GM12878 (cell line): ENCODE data around the gene PSPN. TPM values are rescaled to one million over a fixed set of nuclear protein-coding genes. Genes with fewer than 3 reads are reported as not detected.

Experiments used
- ATAC-seq: fragments of 200-7000 bp; cut with Tn5 transposase; 3 replicates; pipeline ENCODE4 v1.9.1; 2020; ENCODE audit warnings: mild to moderate bottlenecking, moderate library complexity
- BruUV-seq: library from RNA; stranded (reverse); fragments of 400-500 nt; replicated peaks from 2 replicates; lab custom pipeline; 2021; lab: Mats Ljungman, UMichigan
- CTCF ChIA-PET: fragments of 300-600 bp; sonication (Branson Sonifier 250); formaldehyde crosslinking; extraction: SDS; loops from one replicate; lab custom pipeline; 2021; ENCODE audit warnings: inconsistent platforms; lab: Yijun Ruan, JAX
- POLR2A ChIA-PET: fragments of 350-600 bp; formaldehyde crosslinking; extraction: SDS; loops from one replicate; lab custom pipeline; 2021; ENCODE audit warnings: inconsistent platforms; lab: Charles Lee
- RAD21 ChIA-PET: fragments of 300-600 bp; sonication (Branson Sonifier 250); formaldehyde crosslinking; loops from one replicate; lab custom pipeline; 2023; ENCODE audit warnings: antibody characterized with exemption; ENCODE audit not compliant: unreplicated experiment; lab: Charles Lee
- SMC1A ChIA-PET: fragments of 300-600 bp; sonication (Branson Sonifier 250); formaldehyde crosslinking; loops from one replicate; lab custom pipeline; 2023; ENCODE audit not compliant: unreplicated experiment, uncharacterized antibody; lab: Charles Lee
- DNase-seq: peaks from one replicate; pipeline ENCODE4 v3.0.0-alpha.2; 2011; ENCODE audit warnings: low read depth, low spot score
- FAIRE-seq: peaks from 3 replicates; lab custom pipeline; 2011; peaks lifted over from hg19 to GRCh38; lab: Jason Lieb, UNC
- H2AFZ ChIP-seq: 2 replicates; pipeline ENCODE4 v1.6.0; 2011; ENCODE audit warnings: low read depth, low read length, control low read depth; ENCODE audit not compliant: control insufficient read depth
- H3K27ac ChIP-seq: 2 replicates; pipeline ENCODE4 v1.5.1; 2011; ENCODE audit warnings: control low read depth; ENCODE audit not compliant: control insufficient read depth, insufficient read depth
- H3K27me3 ChIP-seq, 2 experiments: replicated peaks in 1 of 2; 2 replicates each; pipeline versions ENCODE4 v1.6.0 to v1.6.1; 2011; ENCODE audit warnings: low read length in 1 of 2; ENCODE audit not compliant: control insufficient read depth in 2 of 2, insufficient read depth in 2 of 2
- H3K36me3 ChIP-seq, 2 experiments: 2 replicates each; pipeline ENCODE4 v1.5.1; 2011; ENCODE audit warnings: low read length in 1 of 2; ENCODE audit not compliant: control insufficient read depth in 2 of 2, insufficient read depth in 2 of 2
- H3K4me1 ChIP-seq: 2 replicates; pipeline ENCODE4 v1.6.1; 2011; ENCODE audit warnings: mild to moderate bottlenecking, low read length, moderate library complexity, mixed read lengths; ENCODE audit not compliant: control insufficient read depth, insufficient read depth
- H3K4me2 ChIP-seq: 2 replicates; pipeline ENCODE4 v1.6.0; 2011; ENCODE audit warnings: control low read depth; ENCODE audit not compliant: control insufficient read depth, insufficient read depth
- H3K4me3 ChIP-seq: fragments of 200-600 bp; sonication (generic); 2 replicates; pipeline ENCODE4 v1.5.1; 2016
- H3K79me2 ChIP-seq: 2 replicates; pipeline ENCODE4 v1.6.0; 2011; ENCODE audit warnings: low read length; ENCODE audit not compliant: control insufficient read depth, insufficient read depth
- H3K9ac ChIP-seq: 2 replicates; pipeline ENCODE4 v1.8.0; 2011; ENCODE audit warnings: low read length, control low read depth, mixed read lengths; ENCODE audit not compliant: control insufficient read depth, insufficient read depth
- H3K9me3 ChIP-seq: replicated peaks from 3 replicates; pipeline ENCODE4 v1.5.1; 2011; ENCODE audit warnings: mild to moderate bottlenecking, low read length; ENCODE audit not compliant: control insufficient read depth, insufficient read depth
- H4K20me1 ChIP-seq: 2 replicates; pipeline ENCODE4 v1.6.0; 2011; ENCODE audit not compliant: control insufficient read depth, insufficient read depth
- ASH2L ChIP-seq: fragments of 300-600, 200-600 bp; sonication (generic); IDR thresholded peaks from 2 replicates; pipeline ENCODE4 v1.6.1; 2017; ENCODE audit warnings: low read depth, mild to moderate bottlenecking, borderline replicate concordance
- BRCA1 ChIP-seq: IDR thresholded peaks from 2 replicates; pipeline ENCODE4 v1.6.1; 2011; ENCODE audit warnings: low read depth, low read length, improper control_type of control experiment
- ESRRA ChIP-seq: IDR thresholded peaks from 2 replicates; pipeline ENCODE4 v1.6.1; 2012; ENCODE audit warnings: mild to moderate bottlenecking, low read length, improper control_type of control experiment
- HDAC6 ChIP-seq: fragments of 200-600 bp; sonication (generic); IDR thresholded peaks from one replicate; pipeline ENCODE4 v1.8.0; 2017; ENCODE audit warnings: antibody characterized with exemption; ENCODE audit not compliant: unreplicated experiment
- HSF1 ChIP-seq: fragments of 150-350 bp; IDR thresholded peaks from 2 replicates; pipeline ENCODE4 v1.6.1; 2014; ENCODE audit warnings: mild to moderate bottlenecking, low read depth, low read length
- KAT2A ChIP-seq: conservative IDR thresholded peaks from 2 replicates; pipeline ENCODE4 v1.6.1; 2011; ENCODE audit warnings: low read depth, low read length; ENCODE audit not compliant: control insufficient read depth
- MXI1 ChIP-seq: fragments of 150-350 bp; IDR thresholded peaks from 2 replicates; pipeline ENCODE4 v1.6.1; 2011; ENCODE audit warnings: low read depth, mild to moderate bottlenecking, inconsistent platforms, low read length, improper control_type of control experiment
- NFXL1 ChIP-seq: fragments of 450-650 bp; IDR thresholded peaks from 2 replicates; pipeline ENCODE4 v1.6.1; 2017; ENCODE audit warnings: antibody characterized with exemption, mild to moderate bottlenecking, borderline replicate concordance
- NR2F1 ChIP-seq: fragments of 450-650 bp; conservative IDR thresholded peaks from 2 replicates; pipeline ENCODE4 v1.6.1; 2017; ENCODE audit warnings: mild to moderate bottlenecking
- SIN3A ChIP-seq: IDR thresholded peaks from 2 replicates; pipeline ENCODE4 v1.6.1; 2012; ENCODE audit warnings: low read depth, low read length, improper control_type of control experiment
- TCF3 ChIP-seq: IDR thresholded peaks from 2 replicates; pipeline ENCODE4 v1.6.1; 2012; ENCODE audit warnings: low read depth, mild to moderate bottlenecking, low read length, borderline replicate concordance; ENCODE audit not compliant: insufficient read depth
- WRNIP1 ChIP-seq: IDR thresholded peaks from 2 replicates; pipeline ENCODE4 v1.6.1; 2011; ENCODE audit warnings: low read depth, low read length, improper control_type of control experiment, borderline replicate concordance
- ZBTB40 ChIP-seq: fragments of 450-650 bp; IDR thresholded peaks from 2 replicates; pipeline ENCODE4 v1.6.1; 2016; ENCODE audit warnings: mild to moderate bottlenecking, moderate library complexity, borderline replicate concordance
- ZNF274 ChIP-seq: IDR thresholded peaks from one replicate; pipeline ENCODE4 v1.8.0; 2011; ENCODE audit not compliant: insufficient read length, insufficient read depth
- ZSCAN29 ChIP-seq: fragments of 450-650 bp; IDR thresholded peaks from 2 replicates; pipeline ENCODE4 v1.6.1; 2017; ENCODE audit warnings: mild to moderate bottlenecking, moderate library complexity
- ZZZ3 ChIP-seq: IDR thresholded peaks from 2 replicates; pipeline ENCODE4 v1.6.1; 2011; ENCODE audit warnings: low read depth; ENCODE audit not compliant: control insufficient read depth, insufficient read length
- WGBS: methylation state at CpG from one replicate; pipeline ENCODE4 v1.1.6; 2016; ENCODE audit warnings: low lambda C conversion rate; ENCODE audit not compliant: insufficient replicate concordance, insufficient coverage; ENCODE audit errors: missing lambda C conversion rate; 5-methylcytosine and 5-hydroxymethylcytosine counted together
- in situ Hi-C: fragments of 300-500 bp; cut with MboI; formaldehyde crosslinking; loops from 9 replicates; pipeline ENCODE4 v1.14.3; 2018; ENCODE audit warnings: mixed read lengths
- intact Hi-C: fragments of 100-400 bp; cut with micrococcal nuclease; formaldehyde crosslinking; loops from one replicate; pipeline ENCODE4 v1.14.2; 2022; ENCODE audit not compliant: unreplicated experiment
- polyA plus RNA-seq, 11 experiments: library from polyadenylated mRNA; depleted of rRNA in 4 of 11; unstranded in 6 of 11; stranded (reverse) in 5 of 11; fragments of >200 nt; fragmentation: Nextera tagmentation in 4 of 11; fragmentation: Illumina TruSeq in 1 of 11; extraction: Ambion mirVana in 4 of 11; extraction: Trizol in 1 of 11; gene quantifications; 1 replicate in 1 of 11; 2 replicates in 10 of 11; pipeline versions ENCODE4 v1.2.1 to v1.2.3, GENCODE V29; 2011 to 2016; ENCODE audit warnings: inconsistent platforms in 2 of 11, missing spikeins in 2 of 11, low read depth in 1 of 11
- total RNA-seq, 4 experiments: library from RNA; depleted of rRNA in 3 of 4; stranded (reverse); fragments of >200 nt in 3 of 4; fragmentation: Illumina TruSeq in 1 of 4; extraction: Trizol in 1 of 4; gene quantifications; 2 replicates each; pipeline versions ENCODE4 v1.2.1 to v1.2.3, GENCODE V29; 2013 to 2021

The PSPN gene
- total and polyA plus RNA-seq, 10 of the 15 experiments (the other 5 are each of a cell fraction or from before 2014, with no cell fraction given): 0.27 to 1.2 (median 0.66) TPM

- ChIA-PET RAD21 (interaction anchor here (1.0 kb wide), 1 partner anchor 371 kb away, joined by 4 read pairs; no protein-coding TSS in a partner anchor), SMC1A (no interaction called here), CTCF (interaction anchor here (1.1 kb wide), 1 partner anchor 231 kb away, joined by 3 read pairs; no protein-coding TSS in a partner anchor), POLR2A (interaction anchor here (0.6 to 0.7 kb wide), 3 partner anchors 115 to 306 kb away, joined by 3 to 6 read pairs (median 3); no protein-coding TSS in a partner anchor)
- no peak overlapping the region for H3K4me3 ChIP-seq
- FAIRE-seq (no peak), DNase-seq (no peak), ATAC-seq (no peak)
- H3K27ac ChIP-seq: no peak overlapping the region
- H4K20me1 ChIP-seq: no peaks in the 10 kb centered on the region
- no peak overlapping the region for H3K4me2 ChIP-seq
- H3K27me3 ChIP-seq: no peaks in the 10 kb centered on the region
- no peaks in the 10 kb centered on the region; the same call in 2 of the 3 replicates for H3K9me3 ChIP-seq
- no TSS peak for BruUV-seq
- in situ Hi-C loops (no loop called here), intact Hi-C loops (no loop called here)
- H3K79me2 ChIP-seq: peaks cover 8% of the 10 kb centered on the region
- H3K36me3 ChIP-seq: no peaks in the 10 kb centered on the region
- no peak overlapping the region for H3K9ac ChIP-seq
- H2AFZ ChIP-seq: no peak overlapping the region
- WGBS: 70% methylated on average over 14 of the region's 14 CpGs
- no peaks in the 10 kb centered on the region for H3K4me1 ChIP-seq
- no peak for TF ChIP-seq ZNF274
- TF ChIP-seq ASH2L: no peak
- TF ChIP-seq SIN3A: no peak
- no peak for TF ChIP-seq KAT2A
- no peak for TF ChIP-seq HSF1
- TF ChIP-seq ZSCAN29: no peak
- no peak for TF ChIP-seq BRCA1
- TF ChIP-seq NR2F1: no peak; the same call in 1 of the 2 replicates
- no peak for TF ChIP-seq ZZZ3
- TF ChIP-seq NFXL1: no peak
- no peak for TF ChIP-seq MXI1
- no peak for TF ChIP-seq ESRRA
- no peak for TF ChIP-seq ZBTB40
- TF ChIP-seq HDAC6: no peak
- TF ChIP-seq WRNIP1: no peak
- no peak for TF ChIP-seq TCF3
Measured at GRCh38 chr19:6357174-6357573, 18.6 kb downstream of the PSPN start.
